Common myeloid progenitor, CD34-positive (primary cell): ENCODE results near the gene PPP1R14D.
A peak's percentile ranks its signal among the peaks of the same experiment; 100 is the strongest.

ENCODE experiments used
- CTCF ChIA-PET: fragments of 350-600 bp; sonication (Branson Sonifier 250); formaldehyde crosslinking; loops from one replicate; lab custom pipeline; 2021; ENCODE audit warnings: antibody characterized with exemption; lab: Charles Lee
- POLR2A ChIA-PET: fragments of 350-600 bp; sonication (Branson Sonifier 250); formaldehyde crosslinking; loops from one replicate; lab custom pipeline; 2021; ENCODE audit warnings: antibody characterized with exemption; lab: Charles Lee
- DNase-seq, 3 donors: peaks; one replicate each; pipeline versions ENCODE4 v3.0.0 to v3.0.0-alpha.2; 2013
- H3K27ac ChIP-seq, 2 experiments: 1 replicate in 1 of 2; 2 replicates in 1 of 2; pipeline ENCODE4 v1.7.0; 2013; ENCODE audit warnings: inconsistent platforms in 2 of 2, low read length in 2 of 2, mild to moderate bottlenecking in 2 of 2, low read depth in 1 of 2, moderate library complexity in 1 of 2; ENCODE audit not compliant: severe bottlenecking in 2 of 2, insufficient read depth in 1 of 2, poor library complexity in 1 of 2
- H3K27me3 ChIP-seq, 5 experiments: replicated peaks in 2 of 5; 1 replicate in 3 of 5; 2 replicates in 2 of 5; pipeline versions ENCODE4 v1.6.1 to v1.7.0; 2013; ENCODE audit warnings: low read length in 4 of 5, mild to moderate bottlenecking in 2 of 5, moderate library complexity in 2 of 5, inconsistent platforms in 1 of 5; ENCODE audit not compliant: insufficient read depth in 5 of 5, control insufficient read depth in 4 of 5
- H3K36me3 ChIP-seq, 4 experiments: 1 replicate in 2 of 4; 2 replicates in 2 of 4; pipeline versions ENCODE4 v1.6.1 to v1.7.0; 2013; ENCODE audit warnings: low read length in 3 of 4, control low read depth in 1 of 4, mild to moderate bottlenecking in 1 of 4; ENCODE audit not compliant: control insufficient read depth in 4 of 4, insufficient read depth in 4 of 4
- H3K4me1 ChIP-seq, 4 experiments: 1 replicate in 3 of 4; 2 replicates in 1 of 4; pipeline versions ENCODE4 v1.6.1 to v1.7.1; 2013; ENCODE audit warnings: low read length in 3 of 4, mild to moderate bottlenecking in 3 of 4, control low read depth in 1 of 4, inconsistent platforms in 1 of 4, moderate library complexity in 1 of 4; ENCODE audit not compliant: control insufficient read depth in 4 of 4, insufficient read depth in 4 of 4; ENCODE audit errors: control extremely low read depth in 1 of 4
- H3K4me3 ChIP-seq, 7 experiments: 1 replicate in 4 of 7; 2 replicates in 3 of 7; pipeline versions ENCODE4 v1.5.1 to v1.7.0; 2013; ENCODE audit warnings: mild to moderate bottlenecking in 7 of 7, low read length in 6 of 7, moderate library complexity in 6 of 7, inconsistent platforms in 2 of 7, low read depth in 2 of 7, control low read depth in 1 of 7; ENCODE audit not compliant: insufficient read depth in 4 of 7, control insufficient read depth in 1 of 7; ENCODE audit errors: extremely low read depth in 1 of 7
- H3K9me3 ChIP-seq, 5 experiments: 1 replicate in 4 of 5; 2 replicates in 1 of 5; pipeline versions ENCODE4 v1.6.1 to v1.7.1; 2013; ENCODE audit warnings: low read length in 4 of 5, mild to moderate bottlenecking in 2 of 5, inconsistent platforms in 1 of 5, low read depth in 1 of 5, moderate library complexity in 1 of 5; ENCODE audit not compliant: control insufficient read depth in 4 of 5, insufficient read depth in 2 of 5; ENCODE audit errors: control extremely low read depth in 1 of 5
- WGBS: methylation state at CpG from one replicate; pipeline ENCODE4 v1.1.5; 2013; ENCODE audit not compliant: insufficient coverage; 5-methylcytosine and 5-hydroxymethylcytosine counted together

PPP1R14D gene

DNA sequence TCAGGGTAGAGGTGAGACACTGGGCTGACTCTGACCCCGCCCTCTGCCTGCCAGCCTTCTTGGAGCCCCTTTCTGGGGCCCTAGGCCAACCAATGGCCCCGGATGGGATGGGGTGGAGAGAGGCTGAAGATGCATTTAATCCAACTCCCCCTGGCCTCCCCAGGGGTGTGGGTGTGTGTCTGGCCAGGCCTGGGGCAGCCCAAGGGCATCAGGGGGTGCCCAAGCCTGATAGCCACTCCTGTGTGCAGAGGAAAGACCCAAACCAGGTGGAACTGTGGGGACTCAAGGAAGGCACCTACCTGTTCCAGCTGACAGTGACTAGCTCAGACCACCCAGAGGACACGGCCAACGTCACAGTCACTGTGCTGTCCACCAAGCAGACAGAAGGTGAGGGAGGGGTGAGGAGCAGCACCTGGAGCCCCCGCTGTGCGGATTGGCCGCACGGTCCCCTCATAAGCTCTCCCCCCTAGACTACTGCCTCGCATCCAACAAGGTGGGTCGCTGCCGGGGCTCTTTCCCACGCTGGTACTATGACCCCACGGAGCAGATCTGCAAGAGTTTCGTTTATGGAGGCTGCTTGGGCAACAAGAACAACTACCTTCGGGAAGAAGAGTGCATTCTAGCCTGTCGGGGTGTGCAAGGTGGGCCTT, 24.9 kb upstream of the PPP1R14D start:
- POLR2A ChIA-PET = no interaction called here

DNA sequence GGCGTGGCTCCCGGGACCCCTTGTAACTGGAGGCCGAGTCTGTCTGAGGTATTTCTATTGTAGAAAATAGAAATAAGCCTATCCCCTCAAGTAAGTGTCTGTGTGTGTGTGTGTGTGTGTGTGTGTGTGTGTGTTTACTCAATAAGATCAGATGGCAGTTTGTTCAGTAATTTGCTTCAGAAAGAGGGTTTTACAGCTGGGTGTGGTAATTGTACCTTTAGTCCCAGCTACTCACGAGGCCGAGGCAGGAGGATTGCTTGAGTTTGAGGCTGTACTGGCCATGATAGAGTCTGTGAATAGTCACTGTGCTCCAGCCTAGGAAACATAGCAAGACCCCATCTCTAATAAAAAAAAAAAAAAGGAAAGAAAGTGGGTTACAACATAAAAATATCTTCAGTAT, 24.0 kb upstream of the PPP1R14D start:
- no peak for DNase-seq
- H3K9me3 ChIP-seq = no peaks in the 10 kb centered on the region
- no peak overlapping the region for H3K4me3 ChIP-seq
- POLR2A ChIA-PET = no interaction called here
- no peaks in the 10 kb centered on the region for H3K27me3 ChIP-seq
- H3K36me3 ChIP-seq = peaks cover 6 to 48% (median 19%) of the 10 kb centered on the region in 4 experiments
- CTCF ChIA-PET = interaction anchor here (1.2 kb wide), 3 partner anchors 8 to 41 kb away, joined by 3 to 4 read pairs (median 3); partner anchors contain the start of genes SPINT1 and VPS18
- WGBS = 90% methylated on average over 3 of the region's 5 CpGs
- peaks cover 0 to 8% (median 7%) of the 10 kb centered on the region in 4 experiments for H3K4me1 ChIP-seq
- H3K27ac ChIP-seq = no peak overlapping the region

More for the DNA sequence above, 24.9 kb upstream of the PPP1R14D start:
- CTCF ChIA-PET = interaction anchor here (12.1 kb wide), 1 partner anchor 47 kb away, joined by 231 read pairs; the partner anchor contains the start of gene VPS18
- Histone ChIP-seq H3K4me3 (no peak overlapping the region), H3K4me1 (peaks cover 0 to 3% (median 0%) of the 10 kb centered on the region in 4 experiments), H3K36me3 (peaks cover 6 to 48% (median 19%) of the 10 kb centered on the region in 4 experiments), H3K9me3 (no peaks in the 10 kb centered on the region), H3K27ac (no peak overlapping the region), H3K27me3 (no peaks in the 10 kb centered on the region)
- WGBS = 92% methylated on average over 12 of the region's 16 CpGs
- no peak for DNase-seq

DNA sequence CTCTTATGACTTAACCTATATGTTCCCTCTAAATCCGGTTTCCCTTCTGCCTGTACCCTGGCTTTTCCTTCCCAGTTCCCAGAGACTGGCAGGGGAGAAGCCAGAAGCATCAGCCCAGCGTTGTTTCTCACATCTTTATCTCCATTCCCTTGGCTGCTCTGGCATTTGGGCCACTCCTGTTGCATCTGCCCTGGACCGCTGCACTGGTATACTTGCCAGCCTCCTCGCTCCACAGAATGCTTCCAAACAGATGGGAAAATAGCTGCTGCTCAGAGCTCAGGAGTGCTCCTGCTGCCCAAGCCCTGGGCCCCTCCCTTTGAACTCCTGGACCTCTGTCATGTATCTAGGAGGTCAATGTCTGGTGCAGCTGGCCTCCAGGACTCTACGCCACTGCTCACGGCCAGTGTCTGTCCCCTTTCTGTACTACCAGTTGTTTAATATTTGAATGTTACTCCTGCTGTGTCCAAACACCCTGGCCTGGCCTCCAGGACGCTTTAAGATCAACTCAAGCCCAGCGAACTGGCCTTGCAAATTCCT, 22.1 kb upstream of the PPP1R14D start:
- Histone ChIP-seq H3K4me1 (peaks cover 7 to 27% (median 26%) of the 10 kb centered on the region in 4 experiments), H3K9me3 (no peaks in the 10 kb centered on the region), H3K27me3 (no peaks in the 10 kb centered on the region), H3K36me3 (peaks cover 3 to 31% (median 14%) of the 10 kb centered on the region in 4 experiments), H3K27ac (no peak overlapping the region), H3K4me3 (no peak overlapping the region)
- ChIA-PET POLR2A (no interaction called here), CTCF (interaction anchor here (1.1 to 2.1 kb wide), 3 partner anchors 9 to 56 kb away, joined by 4 to 14 read pairs (median 5); partner anchors contain the start of gene VPS18)
- DNase-seq = no peak
- 100% methylated on average over 7 of the region's 8 CpGs for WGBS

DNA sequence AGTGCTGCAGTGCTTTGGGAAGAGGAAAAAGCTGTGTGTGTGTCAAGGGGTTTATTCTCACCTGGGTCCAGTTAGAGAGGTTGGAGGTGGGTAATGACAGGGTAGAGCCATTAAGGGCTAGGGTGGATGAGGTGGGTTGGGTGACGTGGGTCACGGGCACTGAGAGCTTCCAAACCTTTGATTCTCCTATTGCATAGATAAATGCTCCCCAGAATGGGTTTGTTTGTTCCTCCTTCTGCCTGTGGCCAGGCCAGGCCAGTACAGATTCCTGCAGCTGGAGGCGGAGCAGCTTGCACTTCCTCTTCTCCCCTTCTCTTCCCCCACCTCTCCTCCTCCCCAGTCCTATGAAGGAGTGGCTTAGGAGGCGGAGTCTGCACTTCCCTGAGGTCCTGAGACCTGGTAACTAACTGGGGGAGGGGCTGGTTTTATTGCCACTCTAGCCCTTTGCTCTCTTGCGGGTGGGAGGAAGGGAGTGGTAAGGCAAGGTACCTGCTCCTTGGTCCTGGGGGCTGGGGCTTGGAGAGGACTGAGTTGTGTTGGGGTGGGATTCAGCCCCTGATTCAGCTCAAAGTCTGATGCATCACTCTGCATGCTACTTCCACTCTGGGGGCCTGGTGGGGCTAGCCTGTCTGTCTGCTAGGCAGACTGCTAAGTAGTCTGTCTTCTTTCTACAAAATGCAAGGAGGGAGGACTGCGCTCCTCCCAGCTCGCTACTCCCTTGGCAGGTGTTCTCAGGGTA, 18.9 kb upstream of the PPP1R14D start:
- ChIA-PET POLR2A (interaction anchor here (1.3 kb wide), 1 partner anchor 19 kb away, joined by 3 read pairs; the partner anchor contains the start of gene PPP1R14D), CTCF (interaction anchor here (0.8 to 7.6 kb wide), 5 partner anchors 10 to 59 kb away, joined by 3 to 78 read pairs (median 4); partner anchors contain the start of gene VPS18)
- Histone ChIP-seq H3K27ac (peak overlapping the region in 1 of 2 experiments; percentile 50), H3K27me3 (peaks cover 0 to 5% (median 0%) of the 10 kb centered on the region in 5 experiments), H3K36me3 (peaks cover 0 to 8% (median 3%) of the 10 kb centered on the region in 4 experiments), H3K4me3 (peak overlapping the region in 5 of 7 experiments; percentile 8 to 57 (median 44)), H3K9me3 (no peaks in the 10 kb centered on the region), H3K4me1 (peaks cover 7 to 48% (median 42%) of the 10 kb centered on the region in 4 experiments)
- peak; percentile 88 to 95 (median 95) for DNase-seq
- WGBS = 73% methylated on average over 2 of the region's 7 CpGs

DNA sequence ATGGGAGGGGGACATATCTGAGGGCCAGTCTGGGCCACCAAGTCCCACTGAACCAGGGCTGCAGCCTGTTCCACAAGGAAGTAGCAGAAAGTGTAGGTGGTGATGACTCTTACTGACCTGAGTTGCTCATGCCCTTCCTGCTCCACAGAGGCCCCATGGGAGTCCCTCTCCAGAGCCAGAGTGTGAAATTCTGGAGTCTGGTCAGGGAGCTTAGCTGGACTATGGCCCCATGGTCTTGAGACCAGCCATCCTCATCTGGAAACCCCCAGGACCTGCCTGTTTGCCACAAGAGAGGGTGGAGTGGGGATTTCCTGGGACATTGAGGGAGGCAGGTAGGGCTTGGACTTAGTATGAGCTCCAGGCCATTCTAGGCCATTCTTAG, 18.3 kb upstream of the PPP1R14D start:
- Histone ChIP-seq H3K27me3 (peaks cover 0 to 5% (median 0%) of the 10 kb centered on the region in 5 experiments), H3K4me1 (peaks cover 7 to 48% (median 42%) of the 10 kb centered on the region in 4 experiments), H3K9me3 (no peaks in the 10 kb centered on the region), H3K36me3 (peaks cover 0 to 8% (median 3%) of the 10 kb centered on the region in 4 experiments), H3K4me3 (peak overlapping the region in 4 of 7 experiments; percentile 30 to 57 (median 50)), H3K27ac (peak overlapping the region in 1 of 2 experiments; percentile 50)
- no peak for DNase-seq
- POLR2A ChIA-PET = interaction anchor here (1.3 kb wide), 1 partner anchor 19 kb away, joined by 3 read pairs; the partner anchor contains the start of gene PPP1R14D
- CTCF ChIA-PET = interaction anchor here (1.4 to 7.6 kb wide), 3 partner anchors 11 to 47 kb away, joined by 3 to 78 read pairs (median 6); partner anchors contain the start of gene VPS18

DNA sequence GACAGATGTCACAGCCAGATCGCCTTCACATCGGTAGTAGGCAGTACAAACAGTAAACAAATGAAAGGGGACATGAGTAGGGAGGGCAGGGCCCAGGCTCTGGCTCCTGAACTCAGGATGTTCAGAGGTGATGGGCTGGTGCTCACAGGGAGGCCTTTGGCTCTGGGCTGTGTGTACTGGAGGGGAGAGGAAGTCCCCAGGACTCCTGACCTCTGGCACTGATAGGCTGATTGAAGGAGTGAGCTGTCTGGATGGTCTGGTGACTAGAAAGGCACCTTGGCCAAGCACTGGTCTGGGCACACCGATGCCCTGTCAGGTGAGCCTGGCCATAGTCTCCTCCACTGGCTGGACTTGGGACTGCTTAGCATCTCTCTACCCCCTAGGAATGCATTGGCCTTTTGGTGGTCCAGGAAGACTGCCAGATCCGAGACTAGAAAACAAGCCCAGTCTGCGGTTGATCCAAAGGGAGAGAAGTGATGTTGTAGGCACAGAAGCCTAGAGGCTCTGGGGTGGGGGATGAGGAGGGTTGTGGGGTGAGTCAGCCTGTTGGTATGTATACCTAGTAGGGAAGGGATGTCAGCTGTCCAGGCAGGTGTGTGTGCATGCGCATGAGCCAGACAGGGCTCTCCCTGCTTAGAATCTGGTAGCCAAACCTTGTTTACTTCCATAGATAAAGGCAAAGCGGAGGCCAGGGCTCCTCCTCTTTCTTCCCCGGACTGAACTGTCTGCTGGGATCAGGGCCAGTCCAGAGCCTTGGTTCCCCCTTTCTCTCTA, 17.2 kb upstream of the PPP1R14D start:
- Histone ChIP-seq H3K9me3 (no peaks in the 10 kb centered on the region), H3K27me3 (peaks cover 0 to 5% (median 0%) of the 10 kb centered on the region in 5 experiments), H3K27ac (no peak overlapping the region), H3K4me3 (peak overlapping the region in 3 of 7 experiments; percentile 74 to 84 (median 82)), H3K4me1 (peaks cover 7 to 48% (median 42%) of the 10 kb centered on the region in 4 experiments), H3K36me3 (peaks cover 0 to 6% (median 3%) of the 10 kb centered on the region in 4 experiments)
- CTCF ChIA-PET = interaction anchor here (1.8 to 7.6 kb wide), 2 partner anchors 12 to 55 kb away, joined by 4 to 78 read pairs; no protein-coding TSS in a partner anchor
- no peak for DNase-seq
- 79% methylated on average over 7 of the region's 8 CpGs for WGBS
- POLR2A ChIA-PET = no interaction called here
